Activated naive CD8-positive, alpha-beta T cell treated with anti-CD3 and anti-CD28 coated beads, Interleukin-2, amount 10 ng/mL, durations not matched to agents 7 days and 5 days (primary cell): Measurements from ENCODE around the gene SRPK2. TPM values are rescaled to one million over a fixed set of nuclear protein-coding genes. Genes with fewer than 3 reads are reported as not detected.

Experiments
- ATAC-seq: fragments of 150-1000 bp; cut with Tn5 transposase; one replicate; pipeline ENCODE4 v1.10.0; 2021; ENCODE audit warnings: low read depth, moderate library complexity
- POLR2A ChIA-PET: fragments of 350-600 bp; sonication (Branson Sonifier 250); formaldehyde crosslinking; loops from one replicate; lab custom pipeline; 2021; ENCODE audit warnings: antibody characterized with exemption; lab: Charles Lee
- DNase-seq: peaks from one replicate; pipeline ENCODE4 v3.0.0; 2021
- H3K27ac Mint-ChIP-seq: one replicate; pipeline ENCODE4 v1.8.0; 2022; ENCODE audit warnings: mild to moderate bottlenecking, mixed read lengths
- H3K27me3 Mint-ChIP-seq: one replicate; pipeline ENCODE4 v1.8.0; 2022; ENCODE audit warnings: mild to moderate bottlenecking, moderate library complexity, mixed read lengths
- H3K36me3 Mint-ChIP-seq: one replicate; pipeline ENCODE4 v1.8.0; 2021; ENCODE audit warnings: mild to moderate bottlenecking, mixed read lengths
- H3K4me1 Mint-ChIP-seq: one replicate; pipeline ENCODE4 v1.8.0; 2021; ENCODE audit warnings: mixed read lengths
- H3K4me3 Mint-ChIP-seq: one replicate; pipeline ENCODE4 v1.8.0; 2022; ENCODE audit warnings: mild to moderate bottlenecking, moderate library complexity, mixed read lengths
- H3K9me3 Mint-ChIP-seq: one replicate; pipeline ENCODE4 v1.8.0; 2021; ENCODE audit warnings: mixed read lengths
- total RNA-seq, 2 experiments: library from RNA; stranded (reverse); gene quantifications; one replicate each; pipeline ENCODE4 v1.2.3, GENCODE V29; 2021

The SRPK2 gene
- total RNA-seq, 2 experiments from 2014 or later = 38.5 to 41.0 TPM

GRCh38 chr7:105187302-105188169, 201.2 kb downstream of the SRPK2 start:
- no peaks in the 10 kb centered on the region for H3K27me3 Mint-ChIP-seq
- H3K9me3 Mint-ChIP-seq = no peaks in the 10 kb centered on the region
- H3K4me1 Mint-ChIP-seq = no peaks in the 10 kb centered on the region
- POLR2A ChIA-PET = no interaction called here
- H3K36me3 Mint-ChIP-seq = peaks cover 13% of the 10 kb centered on the region
- no peak overlapping the region for H3K4me3 Mint-ChIP-seq
- H3K27ac Mint-ChIP-seq = no peak overlapping the region
- DNase-seq (no peak), ATAC-seq (no peak)

GRCh38 chr7:105185290-105186010, 203.3 kb downstream of the SRPK2 start:
- Mint-ChIP-seq H3K9me3 (peaks cover 5% of the 10 kb centered on the region), H3K4me3 (no peak overlapping the region), H3K36me3 (peaks cover 14% of the 10 kb centered on the region), H3K4me1 (no peaks in the 10 kb centered on the region), H3K27ac (no peak overlapping the region), H3K27me3 (no peaks in the 10 kb centered on the region)
- DNase-seq = no peak
- POLR2A ChIA-PET = no interaction called here
- ATAC-seq = no peak

- no peaks in the 10 kb centered on the region for H3K27me3 Mint-ChIP-seq
- DNase-seq (no peak), ATAC-seq (no peak)
- H3K27ac Mint-ChIP-seq = no peak overlapping the region
- H3K36me3 Mint-ChIP-seq = peaks cover 6% of the 10 kb centered on the region
- POLR2A ChIA-PET = interaction anchor here (0.6 to 0.7 kb wide), 2 partner anchors 145 to 352 kb away, joined by 4 to 5 read pairs; partner anchors contain the start of gene RINT1
- no peaks in the 10 kb centered on the region for H3K4me1 Mint-ChIP-seq
- H3K4me3 Mint-ChIP-seq = no peak overlapping the region
- H3K9me3 Mint-ChIP-seq = peaks cover 9% of the 10 kb centered on the region
These were observed 208.7 kb downstream of the SRPK2 start for GRCh38 chr7:105180002-105180401.

GRCh38 chr7:105178928-105179541, 209.7 kb downstream of the SRPK2 start:
- Mint-ChIP-seq H3K9me3 (peaks cover 9% of the 10 kb centered on the region), H3K4me1 (no peaks in the 10 kb centered on the region), H3K36me3 (peaks cover 6% of the 10 kb centered on the region), H3K27me3 (no peaks in the 10 kb centered on the region), H3K4me3 (no peak overlapping the region), H3K27ac (no peak overlapping the region)
- POLR2A ChIA-PET = no interaction called here
- ATAC-seq (no peak), DNase-seq (no peak)

- Mint-ChIP-seq H3K4me1 (no peaks in the 10 kb centered on the region), H3K9me3 (peaks cover 9% of the 10 kb centered on the region)
These were observed 210.5 kb downstream of the SRPK2 start for GRCh38 chr7:105178177-105178576.

GRCh38 chr7:105177026-105177425, 211.7 kb downstream of the SRPK2 start:
- POLR2A ChIA-PET = no interaction called here
- H3K4me1 Mint-ChIP-seq = no peaks in the 10 kb centered on the region
- ATAC-seq = no peak

More at GRCh38 chr7:105178177-105178576, 210.5 kb downstream of the SRPK2 start:
- Mint-ChIP-seq H3K36me3 (peaks cover 6% of the 10 kb centered on the region), H3K27ac (no peak overlapping the region), H3K27me3 (no peaks in the 10 kb centered on the region), H3K4me3 (no peak overlapping the region)
- DNase-seq = no peak
- no peak for ATAC-seq
- POLR2A ChIA-PET = no interaction called here

GRCh38 chr7:105173586-105173985, 215.1 kb downstream of the SRPK2 start:
- no peaks in the 10 kb centered on the region for H3K27me3 Mint-ChIP-seq
- H3K36me3 Mint-ChIP-seq = no peaks in the 10 kb centered on the region
- H3K9me3 Mint-ChIP-seq = no peaks in the 10 kb centered on the region
- no peak for ATAC-seq
- POLR2A ChIA-PET = no interaction called here
- no peak for DNase-seq
- no peak overlapping the region for H3K4me3 Mint-ChIP-seq
- H3K4me1 Mint-ChIP-seq = no peaks in the 10 kb centered on the region
- no peak overlapping the region for H3K27ac Mint-ChIP-seq

More at GRCh38 chr7:105177026-105177425, 211.7 kb downstream of the SRPK2 start:
- H3K9me3 Mint-ChIP-seq = peaks cover 9% of the 10 kb centered on the region
- no peaks in the 10 kb centered on the region for H3K27me3 Mint-ChIP-seq
- no peak overlapping the region for H3K4me3 Mint-ChIP-seq
- H3K36me3 Mint-ChIP-seq = peaks cover 6% of the 10 kb centered on the region
- no peak overlapping the region for H3K27ac Mint-ChIP-seq
- no peak for DNase-seq

- Mint-ChIP-seq H3K27me3 (no peaks in the 10 kb centered on the region), H3K4me3 (no peak overlapping the region), H3K9me3 (no peaks in the 10 kb centered on the region), H3K4me1 (peaks cover 2% of the 10 kb centered on the region), H3K27ac (no peak overlapping the region), H3K36me3 (peaks cover 33% of the 10 kb centered on the region)
- no peak for ATAC-seq
- DNase-seq = no peak
- POLR2A ChIA-PET = no interaction called here
These were observed 224.0 kb downstream of the SRPK2 start for GRCh38 chr7:105164751-105165150.

GRCh38 chr7:105163718-105164117, 225.0 kb downstream of the SRPK2 start:
- H3K4me3 Mint-ChIP-seq = no peak overlapping the region

GRCh38 chr7:105161366-105161765, 227.4 kb downstream of the SRPK2 start:
- H3K36me3 Mint-ChIP-seq = peaks cover 20% of the 10 kb centered on the region
- H3K27me3 Mint-ChIP-seq = no peaks in the 10 kb centered on the region
- ATAC-seq = no peak
- no peak overlapping the region for H3K4me3 Mint-ChIP-seq
- no peaks in the 10 kb centered on the region for H3K9me3 Mint-ChIP-seq
- no peak for DNase-seq
- peaks cover 2% of the 10 kb centered on the region for H3K4me1 Mint-ChIP-seq
- POLR2A ChIA-PET = no interaction called here
- H3K27ac Mint-ChIP-seq = no peak overlapping the region

More at GRCh38 chr7:105163718-105164117, 225.0 kb downstream of the SRPK2 start:
- no peak for DNase-seq
- Mint-ChIP-seq H3K27ac (no peak overlapping the region), H3K9me3 (no peaks in the 10 kb centered on the region), H3K36me3 (peaks cover 33% of the 10 kb centered on the region), H3K27me3 (no peaks in the 10 kb centered on the region), H3K4me1 (peaks cover 2% of the 10 kb centered on the region)
- POLR2A ChIA-PET = no interaction called here
- ATAC-seq = no peak

- H3K4me3 Mint-ChIP-seq = no peak overlapping the region
- no peak for DNase-seq
- no peaks in the 10 kb centered on the region for H3K9me3 Mint-ChIP-seq
- H3K27me3 Mint-ChIP-seq = no peaks in the 10 kb centered on the region
- POLR2A ChIA-PET = no interaction called here
- no peak overlapping the region for H3K27ac Mint-ChIP-seq
- H3K4me1 Mint-ChIP-seq = no peaks in the 10 kb centered on the region
- no peaks in the 10 kb centered on the region for H3K36me3 Mint-ChIP-seq
- no peak for ATAC-seq
These were observed 231.4 kb downstream of the SRPK2 start for GRCh38 chr7:105157278-105157677.

GRCh38 chr7:105156731-105157130, 232.0 kb downstream of the SRPK2 start:
- Mint-ChIP-seq H3K4me1 (no peaks in the 10 kb centered on the region), H3K36me3 (no peaks in the 10 kb centered on the region), H3K4me3 (no peak overlapping the region), H3K9me3 (no peaks in the 10 kb centered on the region), H3K27ac (no peak overlapping the region), H3K27me3 (no peaks in the 10 kb centered on the region)
- ATAC-seq (no peak), DNase-seq (no peak)
- POLR2A ChIA-PET = no interaction called here

GRCh38 chr7:105154084-105154483, 234.6 kb downstream of the SRPK2 start:
- H3K27ac Mint-ChIP-seq = no peak overlapping the region
- no peaks in the 10 kb centered on the region for H3K9me3 Mint-ChIP-seq
- POLR2A ChIA-PET = no interaction called here
- H3K36me3 Mint-ChIP-seq = peaks cover 3% of the 10 kb centered on the region
- H3K4me3 Mint-ChIP-seq = no peak overlapping the region
- no peaks in the 10 kb centered on the region for H3K27me3 Mint-ChIP-seq
- DNase-seq (no peak), ATAC-seq (no peak)
- no peaks in the 10 kb centered on the region for H3K4me1 Mint-ChIP-seq
